ENCODE results near the gene CEP112. TPM values are rescaled to one million over a fixed set of nuclear protein-coding genes. Genes with fewer than 3 reads are reported as not detected.

Gene CEP112
- total RNA-seq, 1 experiment from 2014 or later: 5.4 TPM

GRCh38 chr17:66234611-66235010, 42.7 kb upstream of the CEP112 start:
- CTCF ChIA-PET: interaction anchor here (0.7 kb wide), 1 partner anchor 9 kb away, joined by 7 read pairs; no protein-coding TSS in a partner anchor
- TF ChIP-seq CTCF (IDR thresholded peaks at IDR 0.05; ENCODE audit: unreplicated experiment): no peak
- no TSS peak for BruUV-seq (replicated peaks)
- intact Hi-C loops (cut with micrococcal nuclease; ENCODE audit: unreplicated experiment): no loop called here
- H3K9me3 Mint-ChIP-seq (ENCODE audit: low read depth, unreplicated experiment): no peaks in the 10 kb centered on the region
- peaks cover 23% of the 10 kb centered on the region for H3K4me1 Mint-ChIP-seq (ENCODE audit: low read depth, unreplicated experiment)
- H3K27ac Mint-ChIP-seq (ENCODE audit: unreplicated experiment): no peak overlapping the region
- H3K27me3 Mint-ChIP-seq (ENCODE audit: unreplicated experiment): no peaks in the 10 kb centered on the region
- no peaks in the 10 kb centered on the region for H3K36me3 Mint-ChIP-seq (ENCODE audit: insufficient read depth, unreplicated experiment)
- H3K4me3 Mint-ChIP-seq (ENCODE audit: low read depth, unreplicated experiment): no peak overlapping the region
- no peak for DNase-seq

- H3K27me3 Mint-ChIP-seq (ENCODE audit: unreplicated experiment): no peaks in the 10 kb centered on the region
- no peaks in the 10 kb centered on the region for H3K36me3 Mint-ChIP-seq (ENCODE audit: insufficient read depth, unreplicated experiment)
- no peak for DNase-seq
- H3K4me3 Mint-ChIP-seq (ENCODE audit: low read depth, unreplicated experiment): no peak overlapping the region
- TF ChIP-seq CTCF (IDR thresholded peaks at IDR 0.05; ENCODE audit: unreplicated experiment): no peak
- H3K9me3 Mint-ChIP-seq (ENCODE audit: low read depth, unreplicated experiment): no peaks in the 10 kb centered on the region
- H3K4me1 Mint-ChIP-seq (ENCODE audit: low read depth, unreplicated experiment): peaks cover 27% of the 10 kb centered on the region
- intact Hi-C loops (cut with micrococcal nuclease; ENCODE audit: unreplicated experiment): no loop called here
- BruUV-seq (replicated peaks): no TSS peak
- CTCF ChIA-PET: no interaction called here
- no peak overlapping the region for H3K27ac Mint-ChIP-seq (ENCODE audit: unreplicated experiment)
These were observed 41.3 kb upstream of the CEP112 start for GRCh38 chr17:66233023-66233753.

GRCh38 chr17:66230922-66231591, 39.1 kb upstream of the CEP112 start:
- DNase-seq: no peak
- H3K27me3 Mint-ChIP-seq (ENCODE audit: unreplicated experiment): no peaks in the 10 kb centered on the region
- H3K27ac Mint-ChIP-seq (ENCODE audit: unreplicated experiment): no peak overlapping the region
- BruUV-seq (replicated peaks): no TSS peak
- no peaks in the 10 kb centered on the region for H3K36me3 Mint-ChIP-seq (ENCODE audit: insufficient read depth, unreplicated experiment)
- H3K9me3 Mint-ChIP-seq (ENCODE audit: low read depth, unreplicated experiment): no peaks in the 10 kb centered on the region
- H3K4me1 Mint-ChIP-seq (ENCODE audit: low read depth, unreplicated experiment): peaks cover 27% of the 10 kb centered on the region
- CTCF ChIA-PET: no interaction called here
- H3K4me3 Mint-ChIP-seq (ENCODE audit: low read depth, unreplicated experiment): no peak overlapping the region
- TF ChIP-seq CTCF (IDR thresholded peaks at IDR 0.05; ENCODE audit: unreplicated experiment): no peak
- intact Hi-C loops (cut with micrococcal nuclease; ENCODE audit: unreplicated experiment): no loop called here

- no peak for DNase-seq
- H3K36me3 Mint-ChIP-seq (ENCODE audit: insufficient read depth, unreplicated experiment): no peaks in the 10 kb centered on the region
- intact Hi-C loops (cut with micrococcal nuclease; ENCODE audit: unreplicated experiment): no loop called here
These were observed 38.0 kb upstream of the CEP112 start for GRCh38 chr17:66229783-66230538.

More at GRCh38 chr17:66229783-66230538, 38.0 kb upstream of the CEP112 start:
- Mint-ChIP-seq H3K4me1 (ENCODE audit: low read depth, unreplicated experiment) (peaks cover 27% of the 10 kb centered on the region), H3K9me3 (ENCODE audit: low read depth, unreplicated experiment) (no peaks in the 10 kb centered on the region), H3K27me3 (ENCODE audit: unreplicated experiment) (no peaks in the 10 kb centered on the region), H3K4me3 (ENCODE audit: low read depth, unreplicated experiment) (no peak overlapping the region), H3K27ac (ENCODE audit: unreplicated experiment) (no peak overlapping the region)
- no peak for TF ChIP-seq CTCF (IDR thresholded peaks at IDR 0.05; ENCODE audit: unreplicated experiment)
- CTCF ChIA-PET: no interaction called here
- no TSS peak for BruUV-seq (replicated peaks)

Data from Calu3 (cell line).